ENCODE measurements around the gene BBX. TPM values are rescaled to one million over a fixed set of nuclear protein-coding genes. Genes with fewer than 3 reads are reported as not detected.

Gene BBX
- polyA plus RNA-seq, 3 donors = 15.7 to 25.1 (median 16.6) TPM

- Histone ChIP-seq H2AFZ (ENCODE audit: insufficient read depth, low read depth, low read length, poor library complexity, severe bottlenecking) (no peak overlapping the region), H3K36me3 (replicated peaks in 1 of 2; ENCODE audit: control insufficient read depth in 1 of 2, insufficient read depth in 2 of 2, low read length in 2 of 2) (peaks cover 3 to 27% of the 10 kb centered on the region in 2 donors), H3K9ac (ENCODE audit: insufficient read depth, low read length, poor library complexity, severe bottlenecking) (no peak overlapping the region), H3K27ac (ENCODE audit: low read depth in 1 of 2, low read length in 2 of 2) (no peak overlapping the region), H3K27me3 (ENCODE audit: control insufficient read depth in 2 of 2, insufficient read depth in 2 of 2, low read length in 2 of 2) (no peaks in the 10 kb centered on the region), H3K9me3 (replicated peaks in 1 of 2; ENCODE audit: control insufficient read depth in 1 of 2, insufficient read depth in 1 of 2, low read length in 2 of 2) (no peaks in the 10 kb centered on the region), H3K4me2 (replicated peaks; ENCODE audit: extremely low read depth, low read length, poor library complexity, severe bottlenecking) (no peak overlapping the region), H3K4me3 (replicated peaks in 1 of 3; ENCODE audit: low read depth in 2 of 3, low read length in 3 of 3) (no peak overlapping the region), H3K79me2 (ENCODE audit: insufficient read depth, low read length) (no peaks in the 10 kb centered on the region), H3K4me1 (ENCODE audit: control insufficient read depth in 1 of 2, insufficient read depth in 2 of 2, low read length in 2 of 2) (no peaks in the 10 kb centered on the region), H4K20me1 (ENCODE audit: insufficient read depth, low read length) (no peaks in the 10 kb centered on the region)
- Mint-ChIP-seq H3K27me3 (ENCODE audit: low read depth in 3 of 3) (no peaks in the 10 kb centered on the region), H3K4me3 (no peak overlapping the region), H3K9me3 (no peaks in the 10 kb centered on the region), H3K27ac (no peak overlapping the region), H3K36me3 (peaks cover 24 to 26% of the 10 kb centered on the region in 2 donors), H3K4me1 (peaks cover 6% of the 10 kb centered on the region)
- intact Hi-C loops (cut with micrococcal nuclease) = no loop called here
- no peak for TF ChIP-seq CTCF (IDR thresholded peaks at IDR 0.05)
- no peak for DNase-seq
- 100% methylated on average over 1 of the region's 6 CpGs for WGBS (ENCODE audit: insufficient coverage)
These were observed 249.3 kb downstream of the BBX start for GRCh38 chr3:107772016-107772415.

- Histone ChIP-seq H2AFZ (ENCODE audit: insufficient read depth, low read depth, low read length, poor library complexity, severe bottlenecking) (no peak overlapping the region), H3K4me1 (ENCODE audit: control insufficient read depth in 1 of 2, insufficient read depth in 2 of 2, low read length in 2 of 2) (no peaks in the 10 kb centered on the region), H3K4me3 (replicated peaks in 1 of 3; ENCODE audit: low read depth in 2 of 3, low read length in 3 of 3) (no peak overlapping the region), H3K4me2 (replicated peaks; ENCODE audit: extremely low read depth, low read length, poor library complexity, severe bottlenecking) (no peak overlapping the region), H3K27ac (ENCODE audit: low read depth in 1 of 2, low read length in 2 of 2) (no peak overlapping the region), H3K9me3 (replicated peaks in 1 of 2; ENCODE audit: control insufficient read depth in 1 of 2, insufficient read depth in 1 of 2, low read length in 2 of 2) (no peaks in the 10 kb centered on the region), H3K27me3 (ENCODE audit: control insufficient read depth in 2 of 2, insufficient read depth in 2 of 2, low read length in 2 of 2) (no peaks in the 10 kb centered on the region), H3K79me2 (ENCODE audit: insufficient read depth, low read length) (no peaks in the 10 kb centered on the region), H3K36me3 (replicated peaks in 1 of 2; ENCODE audit: control insufficient read depth in 1 of 2, insufficient read depth in 2 of 2, low read length in 2 of 2) (peaks cover 21 to 60% of the 10 kb centered on the region in 2 donors), H3K9ac (ENCODE audit: insufficient read depth, low read length, poor library complexity, severe bottlenecking) (no peak overlapping the region), H4K20me1 (ENCODE audit: insufficient read depth, low read length) (no peaks in the 10 kb centered on the region)
- H3K4me3 Mint-ChIP-seq = no peak overlapping the region
- no peaks in the 10 kb centered on the region for H3K9me3 Mint-ChIP-seq
- H3K27me3 Mint-ChIP-seq (ENCODE audit: low read depth in 3 of 3) = no peaks in the 10 kb centered on the region
- TF ChIP-seq CTCF (IDR thresholded peaks at IDR 0.05) = no peak
- no peak overlapping the region for H3K27ac Mint-ChIP-seq
- H3K36me3 Mint-ChIP-seq = peaks cover 46 to 47% of the 10 kb centered on the region in 2 donors
- 83% methylated on average over 1 of the region's 1 CpG for WGBS (ENCODE audit: insufficient coverage)
- intact Hi-C loops (cut with micrococcal nuclease) = no loop called here
- no peaks in the 10 kb centered on the region for H3K4me1 Mint-ChIP-seq
- DNase-seq = no peak
These were observed 253.2 kb downstream of the BBX start for GRCh38 chr3:107775974-107776373.

All from CD14-positive monocyte (primary cell).